Endodermal cell (in vitro differentiated cells): ENCODE results near the gene C1QTNF12. TPM values are rescaled to one million over a fixed set of nuclear protein-coding genes. Genes with fewer than 3 reads are reported as not detected.

ENCODE experiments used
- DNase-seq: peaks from one replicate; pipeline ENCODE4 v3.0.0-alpha.2; 2017
- H3K27ac ChIP-seq: 2 replicates; pipeline ENCODE4 v1.5.1; 2013; ENCODE audit warnings: mild to moderate bottlenecking, low read depth, low read length, moderate library complexity
- H3K27me3 ChIP-seq: 2 replicates; pipeline ENCODE4 v1.6.1; 2013; ENCODE audit warnings: mild to moderate bottlenecking, low read length, moderate library complexity; ENCODE audit not compliant: insufficient read depth, control insufficient read depth, poor library complexity, severe bottlenecking
- H3K36me3 ChIP-seq: 2 replicates; pipeline ENCODE4 v1.7.0; 2013; ENCODE audit warnings: mild to moderate bottlenecking, low read length, moderate library complexity; ENCODE audit not compliant: control insufficient read depth, insufficient read depth
- H3K4me1 ChIP-seq: one replicate; pipeline ENCODE4 v1.7.0; 2013; ENCODE audit warnings: low read length; ENCODE audit not compliant: control insufficient read depth, insufficient read depth
- H3K4me3 ChIP-seq: 2 replicates; pipeline ENCODE4 v1.5.1; 2013; ENCODE audit warnings: mild to moderate bottlenecking, low read length, moderate library complexity
- H3K9ac ChIP-seq: 2 replicates; pipeline ENCODE4 v1.6.1; 2013; ENCODE audit warnings: mild to moderate bottlenecking, low read length, moderate library complexity; ENCODE audit not compliant: poor library complexity, severe bottlenecking; ENCODE audit errors: extremely low read depth
- H3K9me3 ChIP-seq: 2 replicates; pipeline ENCODE4 v1.6.1; 2013; ENCODE audit warnings: mild to moderate bottlenecking, low read length, moderate library complexity; ENCODE audit not compliant: control insufficient read depth
- H3K27ac Mint-ChIP-seq: 2 replicates; pipeline ENCODE4 v1.8.0; 2020; ENCODE audit warnings: mixed read lengths
- H3K27me3 Mint-ChIP-seq: 2 replicates; pipeline ENCODE4 v1.8.0; 2021; ENCODE audit warnings: mild to moderate bottlenecking, mixed read lengths; ENCODE audit not compliant: insufficient read depth
- H3K36me3 Mint-ChIP-seq: 2 replicates; pipeline ENCODE4 v1.8.0; 2020; ENCODE audit warnings: low read depth, mixed read lengths
- H3K4me1 Mint-ChIP-seq: 2 replicates; pipeline ENCODE4 v1.8.0; 2020; ENCODE audit warnings: mixed read lengths
- H3K4me3 Mint-ChIP-seq: 2 replicates; pipeline ENCODE4 v1.8.0; 2020; ENCODE audit warnings: mild to moderate bottlenecking, moderate library complexity, mixed read lengths
- H3K9me3 Mint-ChIP-seq: 2 replicates; pipeline ENCODE4 v1.8.0; 2020; ENCODE audit warnings: mild to moderate bottlenecking, mixed read lengths
- CTCF ChIP-seq: fragments of 200-600 bp; sonication (generic); conservative IDR thresholded peaks from 2 replicates; pipeline ENCODE4 v1.5.0; 2021; ENCODE audit warnings: antibody characterized with exemption, mild to moderate bottlenecking
- WGBS, 2 experiments: methylation state at CpG; one replicate each; pipeline versions ENCODE4 v1.1.5 to v1.1.7; 2013; ENCODE audit warnings: missing lambda C conversion rate in 2 of 2, mixed read lengths in 1 of 2; ENCODE audit not compliant: insufficient coverage in 1 of 2, insufficient read length in 1 of 2; 5-methylcytosine and 5-hydroxymethylcytosine counted together
- total RNA-seq, 2 donors: library from RNA; stranded (reverse); fragmentation: NEBNext Ultra II Directional in 1 of 2; extraction: Animal tissue kit (Norgen Biotek cat#: 25700) in 1 of 2; gene quantifications; 2 replicates in 1 of 2; 3 replicates in 1 of 2; pipeline ENCODE4 v1.2.1, GENCODE V29; 2021

Gene C1QTNF12
- total RNA-seq, 2 donors from 2014 or later: 8.1 to 13.5 TPM

- Mint-ChIP-seq H3K4me1 (no peaks in the 10 kb centered on the region), H3K9me3 (no peaks in the 10 kb centered on the region)
- 94 to 100% methylated on average over 1 to 24 of the region's 24 CpGs for WGBS, 2 experiments
Observed at GRCh38 chr1:1212780-1213344, 33.7 kb downstream of the C1QTNF12 start.

GRCh38 chr1:1211541-1212441 is 34.7 kb downstream of the C1QTNF12 start:
- Mint-ChIP-seq H3K4me3 (no peak overlapping the region), H3K27ac (no peak overlapping the region), H3K36me3 (peaks cover 5% of the 10 kb centered on the region), H3K9me3 (no peaks in the 10 kb centered on the region), H3K27me3 (no peaks in the 10 kb centered on the region), H3K4me1 (no peaks in the 10 kb centered on the region)
- no peak overlapping the region for H3K9ac ChIP-seq
- 91% methylated on average over 13 to 28 of the region's 28 CpGs for WGBS, 2 experiments
- H3K9me3 ChIP-seq: no peaks in the 10 kb centered on the region
- H3K27me3 ChIP-seq: peaks cover 8% of the 10 kb centered on the region
- peaks cover 4% of the 10 kb centered on the region for H3K36me3 ChIP-seq
- H3K4me3 ChIP-seq: no peak overlapping the region
- no peak for TF ChIP-seq CTCF
- H3K4me1 ChIP-seq: no peaks in the 10 kb centered on the region
- H3K27ac ChIP-seq: no peak overlapping the region
- DNase-seq: no peak

More at GRCh38 chr1:1212780-1213344, 33.7 kb downstream of the C1QTNF12 start:
- no peak overlapping the region for H3K9ac ChIP-seq
- Mint-ChIP-seq H3K4me3 (no peak overlapping the region), H3K27me3 (no peaks in the 10 kb centered on the region), H3K36me3 (peaks cover 10% of the 10 kb centered on the region), H3K27ac (no peak overlapping the region)
- peaks cover 6% of the 10 kb centered on the region for H3K36me3 ChIP-seq
- no peak for TF ChIP-seq CTCF
- H3K4me1 ChIP-seq: no peaks in the 10 kb centered on the region
- H3K27me3 ChIP-seq: no peaks in the 10 kb centered on the region
- no peak for DNase-seq
- H3K27ac ChIP-seq: no peak overlapping the region
- H3K9me3 ChIP-seq: no peaks in the 10 kb centered on the region
- H3K4me3 ChIP-seq: no peak overlapping the region

GRCh38 chr1:1210726-1211540 is 35.6 kb downstream of the C1QTNF12 start:
- Histone ChIP-seq H3K36me3 (no peaks in the 10 kb centered on the region), H3K4me3 (no peak overlapping the region), H3K27ac (no peak overlapping the region), H3K9ac (no peak overlapping the region), H3K4me1 (no peaks in the 10 kb centered on the region), H3K27me3 (peaks cover 17% of the 10 kb centered on the region), H3K9me3 (no peaks in the 10 kb centered on the region)
- H3K9me3 Mint-ChIP-seq: no peaks in the 10 kb centered on the region
- no peak for DNase-seq
- H3K4me3 Mint-ChIP-seq: no peak overlapping the region
- H3K36me3 Mint-ChIP-seq: no peaks in the 10 kb centered on the region
- no peaks in the 10 kb centered on the region for H3K4me1 Mint-ChIP-seq
- no peak for TF ChIP-seq CTCF
- WGBS, 2 experiments: 92 to 94% methylated on average over 19 to 31 of the region's 31 CpGs
- no peak overlapping the region for H3K27ac Mint-ChIP-seq
- peaks cover 1% of the 10 kb centered on the region for H3K27me3 Mint-ChIP-seq
